AG04449 (cell line): Measurements from ENCODE around the gene HOTAIR.

Experiments used
- CTCF ChIA-PET: fragments of 350-600 bp; formaldehyde crosslinking; extraction: SDS; loops from one replicate; lab custom pipeline; 2021; ENCODE audit warnings: antibody characterized with exemption; lab: Yijun Ruan, JAX
- POLR2A ChIA-PET: fragments of 400-600, 350-600 bp; formaldehyde crosslinking; extraction: SDS; loops from one replicate; lab custom pipeline; 2020; ENCODE audit warnings: antibody characterized with exemption, inconsistent platforms; lab: Yijun Ruan, JAX
- DNase-seq: peaks from one replicate; pipeline ENCODE4 v3.0.0-alpha.2; 2010; ENCODE audit warnings: low read depth, low spot score
- H3K4me3 ChIP-seq: 2 replicates; pipeline ENCODE4 v1.5.1; 2011; ENCODE audit warnings: low read depth, mild to moderate bottlenecking, control low read depth, low read length
- TF ChIP-seq, protein P1 (sequence below): IDR thresholded peaks from one replicate; pipeline ENCODE4 v1.5.1; 2011; ENCODE audit warnings: mild to moderate bottlenecking, moderate library complexity, low read length, control low read depth, inconsistent platforms; ENCODE audit not compliant: insufficient read depth; ENCODE audit errors: missing control alignments

HOTAIR gene

DNA sequence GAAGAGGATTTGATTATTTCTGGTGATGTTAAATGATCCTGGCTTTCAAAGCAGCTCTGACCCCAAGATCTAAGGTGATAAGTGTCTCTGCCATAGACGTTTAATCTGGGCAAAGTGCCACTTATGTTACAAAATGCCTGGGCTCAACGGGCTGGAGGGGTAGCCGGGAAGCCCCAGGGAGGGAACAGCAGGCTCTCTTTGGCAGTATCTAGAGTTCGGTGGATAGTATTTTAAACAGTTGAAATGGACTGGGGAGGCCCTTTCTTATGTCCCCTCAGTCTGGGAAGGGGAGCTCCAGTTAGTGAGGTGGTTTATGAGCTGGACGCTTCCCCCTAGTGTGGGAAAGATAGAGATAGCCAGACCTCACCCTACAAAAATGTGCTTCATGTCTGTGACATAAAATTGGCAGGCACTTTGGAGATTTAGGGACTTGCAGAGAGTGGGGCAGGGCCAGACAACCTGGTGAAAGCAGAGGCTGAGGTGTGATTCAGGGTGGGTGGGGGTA, 7.3 kb downstream of the HOTAIR start:
- ChIA-PET CTCF (interaction anchor here (1.0 to 3.8 kb wide), 5 partner anchors 9 to 249 kb away, joined by 3 to 13 read pairs (median 5); no protein-coding TSS in a partner anchor), POLR2A (interaction anchor here (1.0 kb wide), 1 partner anchor 9 kb away, joined by 4 read pairs; no protein-coding TSS in a partner anchor)
- DNase-seq, result no peak
- H3K4me3 ChIP-seq, result peak overlapping the region; percentile 73
- TF ChIP-seq, protein P1, sequence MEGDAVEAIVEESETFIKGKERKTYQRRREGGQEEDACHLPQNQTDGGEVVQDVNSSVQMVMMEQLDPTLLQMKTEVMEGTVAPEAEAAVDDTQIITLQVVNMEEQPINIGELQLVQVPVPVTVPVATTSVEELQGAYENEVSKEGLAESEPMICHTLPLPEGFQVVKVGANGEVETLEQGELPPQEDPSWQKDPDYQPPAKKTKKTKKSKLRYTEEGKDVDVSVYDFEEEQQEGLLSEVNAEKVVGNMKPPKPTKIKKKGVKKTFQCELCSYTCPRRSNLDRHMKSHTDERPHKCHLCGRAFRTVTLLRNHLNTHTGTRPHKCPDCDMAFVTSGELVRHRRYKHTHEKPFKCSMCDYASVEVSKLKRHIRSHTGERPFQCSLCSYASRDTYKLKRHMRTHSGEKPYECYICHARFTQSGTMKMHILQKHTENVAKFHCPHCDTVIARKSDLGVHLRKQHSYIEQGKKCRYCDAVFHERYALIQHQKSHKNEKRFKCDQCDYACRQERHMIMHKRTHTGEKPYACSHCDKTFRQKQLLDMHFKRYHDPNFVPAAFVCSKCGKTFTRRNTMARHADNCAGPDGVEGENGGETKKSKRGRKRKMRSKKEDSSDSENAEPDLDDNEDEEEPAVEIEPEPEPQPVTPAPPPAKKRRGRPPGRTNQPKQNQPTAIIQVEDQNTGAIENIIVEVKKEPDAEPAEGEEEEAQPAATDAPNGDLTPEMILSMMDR, result no peak

DNA sequence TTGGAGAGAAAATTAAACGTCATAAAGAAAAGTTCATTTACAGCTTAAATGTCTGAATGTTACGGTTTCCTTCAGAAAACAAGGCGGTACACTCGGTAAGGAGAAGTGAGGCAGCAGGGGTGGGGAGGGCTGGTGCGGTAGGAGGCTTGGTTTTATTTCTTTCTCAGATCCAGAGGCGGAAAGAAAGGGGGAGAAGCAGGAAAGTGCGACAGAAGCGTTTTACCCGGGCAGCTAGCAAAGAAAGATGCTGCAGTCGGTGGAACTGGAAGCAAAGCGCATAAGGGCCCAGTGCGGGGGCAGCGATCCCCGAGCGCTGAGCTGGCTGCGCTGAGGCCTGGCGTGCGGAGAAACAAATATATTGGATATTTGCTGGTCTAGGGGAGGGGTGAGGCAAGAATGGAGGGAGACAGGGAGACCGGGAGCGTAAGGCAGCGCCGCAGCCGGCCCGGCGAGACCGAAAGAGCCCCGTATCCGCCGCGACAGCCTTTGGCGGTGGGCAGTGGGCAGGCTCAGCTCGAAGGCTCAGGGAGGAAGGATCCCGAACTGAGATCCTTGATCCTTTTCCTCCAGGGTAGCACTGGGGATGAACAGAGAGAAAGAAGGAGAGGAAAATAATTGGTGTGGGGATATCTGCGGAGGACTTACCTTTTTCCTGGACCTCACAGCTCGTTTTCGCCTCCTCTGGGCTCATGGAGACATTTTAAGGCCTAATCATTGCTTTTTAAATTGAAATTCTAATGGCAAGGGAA, 8.2 kb downstream of the HOTAIR start:
- H3K4me3 ChIP-seq, result peak overlapping the region; percentile 73
- TF ChIP-seq, protein P1, result no peak
- POLR2A ChIA-PET, result no interaction called here
- DNase-seq, result no peak
- CTCF ChIA-PET, result interaction anchor here (0.9 to 3.8 kb wide), 4 partner anchors 9 to 289 kb away, joined by 3 to 13 read pairs (median 5); no protein-coding TSS in a partner anchor

DNA sequence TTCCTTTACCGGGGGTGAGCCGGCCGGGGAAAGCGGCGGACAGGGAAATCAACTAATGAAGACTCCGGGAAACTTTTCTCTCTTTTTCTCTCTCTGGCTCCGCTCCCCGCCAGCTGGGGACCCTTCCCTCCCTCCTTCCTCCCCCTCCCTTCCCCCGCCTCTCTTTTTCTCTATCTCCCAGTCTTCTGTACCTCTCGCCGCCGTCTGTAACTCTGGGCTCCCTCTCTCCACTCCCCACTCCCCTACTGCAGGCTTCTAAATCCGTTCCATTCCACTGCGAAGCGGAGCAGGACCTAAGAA, 8.7 kb downstream of the HOTAIR start:
- H3K4me3 ChIP-seq, result peak overlapping the region; percentile 73
- TF ChIP-seq, protein P1, result no peak
- ChIA-PET CTCF (interaction anchor here (0.9 to 3.8 kb wide), 4 partner anchors 23 to 289 kb away, joined by 3 to 13 read pairs (median 4); no protein-coding TSS in a partner anchor), POLR2A (no interaction called here)
- no peak for DNase-seq

DNA sequence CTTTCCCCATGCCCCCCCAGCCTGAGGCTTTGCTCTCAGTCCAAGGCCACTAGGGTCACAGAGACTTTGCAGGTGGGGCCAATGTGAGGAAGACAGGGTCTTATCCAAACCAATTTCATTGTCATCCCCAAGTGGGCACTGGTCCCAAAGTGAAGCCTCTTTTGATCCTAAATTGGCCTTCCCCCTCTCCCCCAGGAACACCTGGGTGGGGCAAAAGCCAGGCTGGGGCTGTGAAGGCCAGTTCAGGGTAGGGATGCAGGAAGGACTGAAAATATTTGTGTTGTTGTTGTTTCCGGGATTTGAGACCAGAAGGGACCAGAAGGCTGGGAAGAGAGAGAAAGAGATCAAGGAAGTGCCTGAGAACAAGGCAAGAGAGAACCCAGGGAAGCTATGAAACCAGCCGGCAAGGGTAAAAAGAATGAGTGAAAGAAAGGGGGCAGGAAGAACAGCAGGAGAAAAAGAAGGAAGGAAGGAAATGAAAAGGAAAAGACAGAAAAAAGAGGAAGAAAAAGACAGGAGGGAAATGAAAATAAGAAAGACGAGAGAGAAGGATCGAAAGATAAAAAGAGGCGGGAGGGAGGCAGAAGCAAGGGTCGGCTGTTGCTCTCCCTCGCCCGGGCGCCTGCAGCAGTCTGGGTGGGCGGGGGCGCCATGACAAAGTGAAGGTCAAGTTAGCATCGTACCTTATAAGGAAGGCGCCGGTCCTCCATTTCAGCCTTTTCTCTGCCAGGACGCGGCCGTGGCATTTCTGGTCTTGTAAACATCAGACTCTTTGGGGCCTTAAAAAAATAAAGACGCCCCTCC, 9.3 kb downstream of the HOTAIR start:
- H3K4me3 ChIP-seq, result peak overlapping the region; percentile 73
- POLR2A ChIA-PET, result interaction anchor here (0.8 kb wide), 1 partner anchor 9 kb away, joined by 3 read pairs; no protein-coding TSS in a partner anchor
- CTCF ChIA-PET, result interaction anchor here (1.0 to 3.8 kb wide), 4 partner anchors 21 to 251 kb away, joined by 3 to 13 read pairs (median 4); no protein-coding TSS in a partner anchor
- DNase-seq, result no peak
- TF ChIP-seq, protein P1, result no peak

DNA sequence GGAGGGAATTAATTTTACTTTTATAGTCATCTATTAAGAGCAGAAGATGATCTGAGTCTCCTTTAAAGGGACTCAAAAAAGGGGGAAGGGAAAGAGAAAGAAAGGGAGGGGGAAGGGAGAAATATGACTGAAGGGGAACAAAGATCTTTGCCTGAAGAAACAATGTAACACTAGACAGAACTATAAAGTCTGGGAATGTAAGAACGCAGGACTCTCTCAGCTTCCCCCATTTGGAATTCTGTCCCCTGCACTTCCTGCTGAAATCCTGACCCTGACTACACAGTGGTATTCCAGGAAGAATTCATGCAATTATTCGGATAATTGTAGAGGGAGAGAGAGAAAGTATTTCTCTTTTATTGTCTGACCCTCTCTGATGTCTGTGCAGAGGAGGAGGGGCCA, 10.4 kb downstream of the HOTAIR start:
- peak overlapping the region; percentile 38 for H3K4me3 ChIP-seq
- ChIA-PET CTCF (interaction anchor here (0.9 to 3.8 kb wide), 5 partner anchors 21 to 266 kb away, joined by 3 to 13 read pairs (median 5); partner anchors contain the start of gene HOXC10), POLR2A (interaction anchor here (0.6 kb wide), 1 partner anchor 11 kb away, joined by 4 read pairs; the partner anchor contains the start of gene HOTAIR)
- TF ChIP-seq, protein P1, result no peak
- DNase-seq, result no peak
